Measurements from ENCODE around the gene RBM46. TPM values are rescaled to one million over a fixed set of nuclear protein-coding genes. Genes with fewer than 3 reads are reported as not detected.
"Not testable (repeated sequence)": the region's sequence is repeated elsewhere in the genome, so short reads cannot be mapped to it uniquely, and the experiment has no call there.

RBM46 gene
- total RNA-seq, 1 donor from 2014 or later = not detected

DNA sequence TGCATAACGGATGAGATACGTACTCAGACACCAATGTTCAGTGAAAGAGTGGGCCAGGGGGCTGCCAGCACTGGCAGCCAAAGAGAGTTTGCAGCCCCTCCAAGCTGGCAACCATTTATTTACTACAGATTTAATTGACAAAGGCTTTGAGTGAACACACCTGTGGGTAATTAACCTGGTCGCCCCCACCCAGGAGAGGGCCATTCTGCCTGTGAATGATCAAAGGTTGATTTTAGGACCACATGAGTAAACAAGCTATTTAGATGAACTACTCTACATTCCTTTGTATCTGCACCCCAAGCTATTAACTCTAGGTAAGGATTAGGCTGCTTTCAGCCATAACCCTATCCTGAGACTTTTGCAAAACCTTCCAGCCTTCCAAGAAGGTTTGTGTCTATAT, 55.0 kb downstream of the RBM46 start:
- DNase-seq (ENCODE audit: low read depth) = no peak

- DNase-seq (ENCODE audit: low read depth) = no peak
Measured at GRCh38 chr4:154836513-154836912, 55.4 kb downstream of the RBM46 start.

GRCh38 chr4:154838155-154838554, 57.1 kb downstream of the RBM46 start:
- no peak for DNase-seq (ENCODE audit: low read depth)

DNA sequence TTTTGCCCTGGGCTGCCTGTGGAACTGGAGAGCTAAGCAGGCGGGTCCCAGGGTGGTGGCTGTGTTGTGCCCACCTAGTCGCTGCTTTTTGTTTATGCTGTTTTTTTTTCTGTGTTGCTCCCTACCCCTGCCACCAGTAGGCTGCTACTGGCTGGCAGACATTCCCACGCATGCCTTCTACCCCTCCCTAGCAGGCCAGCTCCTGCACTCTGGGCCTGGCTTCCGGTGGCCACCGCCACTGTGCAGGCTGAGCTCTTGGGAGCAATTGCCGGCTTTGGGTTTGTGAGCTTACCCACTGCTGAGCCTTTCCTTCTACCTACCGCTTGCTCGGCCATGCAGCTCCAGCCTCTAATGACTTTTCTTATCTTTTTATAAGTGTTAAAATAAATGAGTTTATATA, 57.6 kb downstream of the RBM46 start:
- no peak for DNase-seq (ENCODE audit: low read depth)

DNA sequence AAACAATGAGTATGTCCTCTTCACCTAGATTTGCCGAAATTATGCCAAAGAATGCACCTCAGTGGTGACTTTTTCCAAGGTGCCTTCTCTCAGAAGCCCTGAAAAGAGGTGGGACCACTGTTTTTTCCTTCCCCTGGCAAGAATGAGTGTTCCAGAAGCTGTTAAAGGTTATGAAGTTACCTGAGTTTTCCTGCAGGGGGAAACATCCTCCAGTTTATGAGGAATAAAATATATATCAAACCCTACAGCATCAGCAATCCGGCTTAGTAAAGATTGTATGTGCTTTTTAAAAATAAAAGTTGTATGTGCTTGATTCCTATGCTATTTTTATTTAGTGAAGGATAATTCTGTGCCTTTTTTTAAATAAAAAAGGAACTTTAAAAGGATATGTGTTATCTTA, 73.3 kb downstream of the RBM46 start:
- no peak for DNase-seq (ENCODE audit: low read depth)

GRCh38 chr4:154858166-154858565, 77.1 kb downstream of the RBM46 start:
- DNase-seq (ENCODE audit: low read depth) = no peak

- DNase-seq (ENCODE audit: low read depth) = no peak
Measured at GRCh38 chr4:154868414-154869194, 87.5 kb downstream of the RBM46 start.

- DNase-seq (ENCODE audit: low read depth) = no peak
Measured at GRCh38 chr4:154869301-154869700, 88.2 kb downstream of the RBM46 start.

DNA sequence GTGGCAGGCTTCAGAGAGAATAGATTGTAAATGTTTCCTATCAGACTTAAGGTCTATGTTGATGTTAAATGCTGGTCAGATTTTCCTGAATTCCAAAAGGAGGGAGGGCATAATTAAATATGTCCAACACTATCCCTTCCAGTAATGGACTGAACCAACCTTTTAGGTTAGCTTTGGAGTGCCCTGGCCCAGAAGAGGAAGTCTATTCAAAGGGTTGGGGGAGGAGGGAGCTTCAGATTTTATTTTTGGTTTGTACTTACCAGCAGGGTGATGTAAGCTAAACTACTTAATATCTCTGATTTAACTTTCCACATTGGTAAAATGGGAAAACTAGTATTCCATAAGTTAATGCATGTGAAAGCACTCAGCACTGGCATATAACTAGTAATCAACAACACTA, 91.1 kb downstream of the RBM46 start:
- no peak for DNase-seq (ENCODE audit: low read depth)

GRCh38 chr4:154874049-154874448, 93.0 kb downstream of the RBM46 start:
- not testable (repeated sequence) for DNase-seq (ENCODE audit: low read depth)

DNA sequence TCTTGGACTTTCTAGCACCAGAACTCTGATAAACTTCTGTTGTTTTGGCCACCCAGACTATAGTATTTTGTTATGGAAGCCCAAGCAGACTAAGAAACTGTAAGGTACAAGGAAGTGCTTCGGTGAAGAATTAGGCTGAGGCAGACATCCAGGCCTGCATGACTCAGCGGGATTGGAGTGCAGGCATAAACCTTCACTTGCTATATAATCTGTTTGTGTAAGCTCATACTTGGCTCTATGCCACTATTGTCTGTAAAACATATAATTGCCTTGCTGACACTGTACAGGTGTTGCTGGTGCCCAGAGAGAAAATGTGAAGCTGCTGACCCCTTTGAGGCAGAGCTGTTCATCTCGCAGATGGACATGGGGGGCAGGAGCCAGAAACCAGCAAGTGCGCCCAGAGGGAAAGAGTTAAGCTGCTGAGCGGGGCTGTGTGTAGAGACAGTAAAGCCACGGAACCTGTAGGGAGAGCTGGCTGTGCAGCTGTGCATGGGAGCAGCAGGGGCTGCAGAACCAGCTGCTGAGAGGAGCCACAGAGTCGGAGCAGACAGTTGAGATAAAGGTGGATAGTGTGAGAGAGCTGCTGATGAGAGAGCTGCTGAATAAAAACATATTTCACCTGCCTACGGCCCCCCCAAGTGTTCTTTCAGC, 96.2 kb downstream of the RBM46 start:
- DNase-seq (ENCODE audit: low read depth) = no peak

Other genes starting within 250 kb of the RBM46 start
- gene PLRG1, start 230.9 kb upstream of the RBM46 start, total RNA-seq = 55.7 and 62.0 TPM in 2 replicates
- not detected in 2 replicates for gene FGB, start 218.3 kb upstream of the RBM46 start, total RNA-seq
- not detected in 2 replicates for gene FGA, start 190.5 kb upstream of the RBM46 start, total RNA-seq
- not detected in 2 replicates for gene FGG, start 168.6 kb upstream of the RBM46 start, total RNA-seq
- not detected in 2 replicates for gene LRAT, start 37.3 kb upstream of the RBM46 start, total RNA-seq